SK-N-SH (cell line): ENCODE measurements around the gene WASF3.

ENCODE experiments used
- CTCF ChIP-seq: fragments of 200-600 bp; sonication (generic); IDR thresholded peaks from 2 replicates; pipeline ENCODE4 v1.6.1; 2017; ENCODE audit warnings: antibody characterized with exemption, mild to moderate bottlenecking, moderate library complexity
- EP300 ChIP-seq, 2 experiments: IDR thresholded peaks; 2 replicates each; pipeline versions ENCODE4 v1.4.0 to v1.6.1; 2012; ENCODE audit warnings: borderline replicate concordance in 1 of 2, low read depth in 1 of 2, low read length in 1 of 2
- EZH2phosphoT487 ChIP-seq: fragments of 200-600 bp; sonication (generic); IDR thresholded peaks from 2 replicates; pipeline ENCODE4 v1.6.1; 2017; ENCODE audit warnings: low read depth, mixed run types, mild to moderate bottlenecking, antibody characterized with exemption, moderate library complexity, borderline replicate concordance
- GABPA ChIP-seq: IDR thresholded peaks from 2 replicates; pipeline ENCODE4 v1.4.0; 2012; ENCODE audit warnings: low read depth, mild to moderate bottlenecking
- JUND ChIP-seq: IDR thresholded peaks from 2 replicates; pipeline ENCODE4 v1.4.0; 2012
- POLR2AphosphoS5 ChIP-seq: IDR thresholded peaks from 2 replicates; pipeline ENCODE4 v1.6.1; 2012; ENCODE audit warnings: low read depth, low read length
- RCOR1 ChIP-seq: fragments of 150-350 bp; IDR thresholded peaks from 2 replicates; pipeline ENCODE4 v1.6.1; 2017; ENCODE audit warnings: antibody characterized with exemption, low read length
- REST ChIP-seq: IDR thresholded peaks from 2 replicates; pipeline ENCODE4 v1.6.1; 2012; ENCODE audit warnings: mild to moderate bottlenecking, low read depth, low read length, moderate library complexity
- RFX5 ChIP-seq: IDR thresholded peaks from 2 replicates; pipeline ENCODE4 v1.6.1; 2012; ENCODE audit warnings: mild to moderate bottlenecking, improper control_type of control experiment, low read length
- RXRA ChIP-seq: IDR thresholded peaks from 2 replicates; pipeline ENCODE4 v1.4.0; 2012; ENCODE audit warnings: low read depth, mild to moderate bottlenecking, borderline replicate concordance
- SIN3A ChIP-seq: IDR thresholded peaks from 2 replicates; pipeline ENCODE4 v1.6.1; 2012; ENCODE audit warnings: low read depth, mild to moderate bottlenecking, low read length, moderate library complexity, borderline replicate concordance
- SMC3 ChIP-seq: IDR thresholded peaks from 2 replicates; pipeline ENCODE4 v1.6.1; 2012; ENCODE audit warnings: low read depth, low read length, improper control_type of control experiment
- TAF1 ChIP-seq: IDR thresholded peaks from 2 replicates; pipeline ENCODE4 v1.6.1; 2012; ENCODE audit warnings: low read depth, mild to moderate bottlenecking, low read length, moderate library complexity, borderline replicate concordance
- YY1 ChIP-seq: IDR thresholded peaks from 2 replicates; pipeline ENCODE4 v1.4.0; 2012; ENCODE audit warnings: low read depth, mild to moderate bottlenecking

GRCh38 chr13:26621731-26622401 lies 64.4 kb downstream of the WASF3 start:
- TF ChIP-seq CTCF (no peak), POLR2AphosphoS5 (no peak), SMC3 (no peak), TAF1 (no peak), RCOR1 (no peak), JUND (no peak), SIN3A (no peak), EP300 (IDR thresholded peaks at IDR 0.05; ENCODE audit: borderline replicate concordance in 1 of 2, low read depth in 1 of 2, low read length in 1 of 2) (no peak), YY1 (no peak), EZH2phosphoT487 (no peak), RFX5 (no peak), RXRA (no peak), REST (no peak), GABPA (no peak)
